ENCODE data around the gene PAX7. TPM values are rescaled to one million over a fixed set of nuclear protein-coding genes. Genes with fewer than 3 reads are reported as not detected.

The PAX7 gene
- total RNA-seq, 1 experiment from 2014 or later, result 0.15 TPM

- Histone ChIP-seq H3K27me3 (ENCODE audit: insufficient read depth, low read length) (no peaks in the 10 kb centered on the region; the same call in 1 of the 2 replicates), H3K9ac (ENCODE audit: extremely low read depth, insufficient read length, low read length) (no peak overlapping the region), H2BK12ac (ENCODE audit: insufficient read length, low read depth, low read length) (no peak overlapping the region), H3K4ac (ENCODE audit: low read depth, low read length) (no peak overlapping the region), H2BK15ac (ENCODE audit: low read depth, low read length) (no peak overlapping the region), H2AFZ (ENCODE audit: low read length) (no peak overlapping the region), H4K20me1 (ENCODE audit: control insufficient read depth, insufficient read depth, insufficient read length) (no peaks in the 10 kb centered on the region), H3K23ac (ENCODE audit: insufficient read length, low read depth, low read length) (no peak overlapping the region), H3K27ac (ENCODE audit: insufficient read length, low read depth, low read length) (no peak overlapping the region), H3K18ac (ENCODE audit: insufficient read length, low read depth, low read length) (no peak overlapping the region), H4K91ac (ENCODE audit: insufficient read length, low read depth, low read length) (no peak overlapping the region), H2BK20ac (ENCODE audit: low read depth, low read length, poor library complexity, severe bottlenecking) (no peak overlapping the region), H3T11ph (ENCODE audit: low read length) (no peak overlapping the region), H3K79me2 (ENCODE audit: insufficient read depth, low read length) (no peaks in the 10 kb centered on the region), H2BK120ac (ENCODE audit: low read depth, low read length, poor library complexity, severe bottlenecking) (no peak overlapping the region), H3K4me2 (ENCODE audit: insufficient read depth, insufficient read length, low read length) (no peak overlapping the region), H3K79me1 (ENCODE audit: insufficient read depth, low read depth, low read length, poor library complexity, severe bottlenecking) (no peaks in the 10 kb centered on the region), H3K14ac (ENCODE audit: insufficient read depth, low read length) (no peak overlapping the region), H4K8ac (replicated peaks; ENCODE audit: insufficient read length, low read depth, low read length) (no peak overlapping the region), H3K4me1 (ENCODE audit: insufficient read depth, low read length) (no peaks in the 10 kb centered on the region), H4K5ac (ENCODE audit: insufficient read length, low read depth, low read length) (no peak overlapping the region), H2AK5ac (ENCODE audit: insufficient read length, low read length) (no peak overlapping the region), H2BK5ac (ENCODE audit: insufficient read length, low read length) (no peak overlapping the region), H3K23me2 (ENCODE audit: insufficient read length, low read depth, low read length, poor library complexity, severe bottlenecking) (no peaks in the 10 kb centered on the region), H3K9me3 (ENCODE audit: control insufficient read depth, low read depth, low read length) (no peaks in the 10 kb centered on the region), H3K56ac (ENCODE audit: insufficient read length, low read depth, low read length) (no peak overlapping the region)
- no CpG with 5 or more reads among the region's 7 CpGs for WGBS (ENCODE audit: extremely low coverage, insufficient read length, low lambda C conversion rate)
- peaks cover 0 to 3% of the 10 kb centered on the region in 2 experiments; a peak in 1 of 4 replicates for H3K4me1 Mint-ChIP-seq
- no peak overlapping the region for H3K4me3 Mint-ChIP-seq
- no peak overlapping the region for H3K27ac Mint-ChIP-seq
- no peak for TF ChIP-seq CTCF (conservative IDR thresholded peaks at IDR 0.05)
- no peaks in the 10 kb centered on the region for H3K9me3 Mint-ChIP-seq
- peaks cover 82% of the 10 kb centered on the region for H3K27me3 Mint-ChIP-seq (ENCODE audit: low read depth)
- DNase-seq, result no peak
- H3K36me3 Mint-ChIP-seq (ENCODE audit: insufficient read depth in 1 of 3, low read depth in 3 of 3), result no peaks in the 10 kb centered on the region
These were observed 135.1 kb downstream of the PAX7 start for GRCh38 chr1:18765725-18766124.

Measured in H9 (cell line).